ENCODE measurements around the gene ENPP1.

ENPP1 gene

DNA sequence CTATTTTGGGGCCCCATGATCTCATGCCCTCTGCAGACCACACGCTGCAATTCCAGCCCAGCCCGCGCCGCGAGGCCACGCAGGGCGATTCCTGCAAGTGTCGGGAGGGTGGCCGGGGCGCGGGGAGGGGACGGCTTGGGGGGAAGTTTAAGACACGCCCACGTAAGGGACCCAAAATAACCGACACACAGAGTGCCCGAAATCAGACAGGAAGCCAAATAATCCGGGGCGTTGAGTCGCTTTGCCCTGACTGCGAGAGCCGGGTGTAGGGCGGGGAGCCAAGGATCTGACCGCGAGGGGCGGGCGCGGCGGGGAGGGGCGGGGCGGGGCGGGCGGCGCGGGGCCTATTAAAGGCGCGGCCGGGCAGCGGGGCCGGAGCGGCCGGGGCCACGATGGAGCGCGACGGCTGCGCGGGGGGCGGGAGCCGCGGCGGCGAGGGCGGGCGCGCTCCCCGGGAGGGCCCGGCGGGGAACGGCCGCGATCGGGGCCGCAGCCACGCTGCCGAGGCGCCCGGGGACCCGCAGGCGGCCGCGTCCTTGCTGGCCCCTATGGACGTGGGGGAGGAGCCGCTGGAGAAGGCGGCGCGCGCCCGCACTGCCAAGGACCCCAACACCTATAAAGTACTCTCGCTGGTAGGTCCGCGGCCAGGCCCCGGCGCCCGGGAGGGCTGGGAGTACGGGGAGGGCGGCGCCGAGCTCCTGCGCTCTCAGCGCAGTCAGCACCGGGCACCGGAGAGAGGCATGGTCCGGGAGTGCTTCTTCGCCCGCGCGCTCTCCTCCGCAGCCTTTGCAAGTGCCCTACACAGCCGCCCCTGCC lies at the start of gene ENPP1:
Gene ENPP1 (plus strand): TSS at position 377 of the 816 bp plus-strand sequence. CDS start 16 bp downstream, at position 393.
- peak; percentile 89 for DNase-seq

DNA sequence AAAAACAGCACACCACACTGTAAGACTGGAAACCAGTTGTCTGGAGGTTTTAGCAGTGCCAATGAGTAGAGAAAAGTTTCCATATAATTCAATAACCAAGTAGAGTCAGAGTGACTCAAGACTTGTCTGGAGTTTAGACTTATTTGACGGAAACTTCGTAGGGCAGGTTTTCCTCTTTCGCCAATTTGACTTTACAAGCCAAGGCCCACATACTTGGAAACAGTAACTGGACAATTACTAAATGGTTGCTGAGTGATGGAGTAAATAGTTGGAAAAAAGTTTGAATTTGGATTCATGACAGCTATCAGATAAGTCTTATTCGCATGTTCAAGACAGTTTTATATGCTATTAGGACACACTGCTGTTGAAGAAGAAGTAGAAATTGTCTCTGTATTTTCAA lies 48.9 kb upstream of the ENPP1 start:
- peak; percentile 42 for DNase-seq

DNA sequence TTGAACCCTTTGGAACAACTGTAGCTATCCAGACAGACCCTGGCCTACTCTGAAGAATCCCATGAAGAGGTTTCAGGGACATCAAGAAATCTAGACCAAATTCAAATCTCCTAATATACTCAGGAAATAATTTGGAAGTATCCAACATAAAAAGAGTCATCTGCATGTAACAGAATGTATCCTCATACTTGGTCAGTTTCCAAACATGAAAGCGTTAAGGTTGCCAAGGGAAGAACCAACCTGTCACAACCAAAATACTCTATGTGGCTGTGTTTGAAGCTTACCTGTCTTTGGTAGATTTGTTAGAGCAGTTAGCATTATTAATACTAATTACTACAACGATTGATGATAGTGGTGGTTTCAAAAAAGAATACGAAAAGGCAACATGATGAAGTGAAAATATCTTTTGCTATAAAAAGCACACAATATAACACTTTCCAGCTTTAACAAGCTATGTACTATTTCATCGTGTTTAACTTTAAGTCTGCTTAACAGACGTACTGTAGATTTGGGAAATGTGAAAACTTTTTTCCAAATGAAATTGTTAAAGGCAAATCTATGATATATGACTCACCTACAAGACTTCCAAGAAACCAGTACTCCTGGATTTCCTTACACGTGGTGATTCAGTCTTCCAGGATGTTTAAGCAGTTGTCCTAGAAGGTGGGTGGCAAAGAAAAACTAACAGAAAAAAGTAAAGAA lies 46.6 kb upstream of the ENPP1 start:
- DNase-seq: no peak

DNA sequence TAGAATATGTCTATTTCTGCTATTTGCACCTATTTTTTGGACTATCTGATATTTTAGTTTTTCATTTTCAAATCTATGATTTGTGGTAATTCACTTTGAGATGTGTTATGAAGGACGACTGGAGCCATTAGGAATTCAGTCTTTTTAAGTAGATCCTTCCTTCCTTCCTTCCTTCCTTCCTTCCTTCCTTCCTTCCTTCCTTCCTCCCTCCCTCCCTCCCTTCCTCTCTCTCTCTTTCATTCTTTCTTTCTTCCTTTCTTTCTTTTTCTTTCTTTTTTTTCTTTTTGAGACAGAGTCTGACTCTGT lies 46.1 kb upstream of the ENPP1 start:
- DNase-seq: no peak

DNA sequence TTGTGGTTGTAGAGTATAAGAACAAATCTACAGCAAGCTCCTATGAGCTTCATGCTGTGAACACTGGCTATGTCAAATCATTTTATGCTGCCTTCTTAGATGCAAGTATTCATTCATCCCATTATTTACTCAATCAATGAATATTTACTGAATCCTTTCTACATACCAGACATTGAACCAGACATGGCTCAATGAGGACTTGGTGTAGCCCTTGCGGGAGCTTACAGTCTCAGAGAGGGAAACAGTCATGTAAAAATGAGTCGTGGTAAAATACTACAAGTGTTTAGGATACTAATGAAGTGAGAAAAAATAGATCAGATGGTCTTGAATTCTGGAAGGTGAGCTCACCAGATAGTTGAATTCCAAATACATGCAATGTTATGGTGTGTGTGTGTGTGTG lies 44.8 kb upstream of the ENPP1 start:
- DNase-seq: no peak

DNA sequence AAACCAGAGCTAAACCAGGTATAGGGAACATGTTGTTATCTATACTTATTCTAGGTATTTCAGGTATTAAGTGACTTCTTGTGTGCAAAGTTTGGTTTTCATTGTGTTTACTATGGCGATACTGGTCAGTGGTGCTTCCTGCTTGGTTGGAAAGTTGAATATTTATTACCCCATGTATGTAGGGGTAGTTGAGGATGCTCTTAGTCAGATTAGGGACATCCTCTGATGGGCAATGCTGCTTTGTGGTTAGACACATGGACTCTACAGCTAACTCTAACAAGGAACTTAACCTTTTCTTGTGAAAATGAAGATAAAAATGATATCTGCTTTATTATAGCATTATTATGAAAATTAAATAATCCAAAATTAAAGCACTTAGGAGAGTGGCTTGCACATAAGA lies 44.1 kb upstream of the ENPP1 start:
- no peak for DNase-seq

DNA sequence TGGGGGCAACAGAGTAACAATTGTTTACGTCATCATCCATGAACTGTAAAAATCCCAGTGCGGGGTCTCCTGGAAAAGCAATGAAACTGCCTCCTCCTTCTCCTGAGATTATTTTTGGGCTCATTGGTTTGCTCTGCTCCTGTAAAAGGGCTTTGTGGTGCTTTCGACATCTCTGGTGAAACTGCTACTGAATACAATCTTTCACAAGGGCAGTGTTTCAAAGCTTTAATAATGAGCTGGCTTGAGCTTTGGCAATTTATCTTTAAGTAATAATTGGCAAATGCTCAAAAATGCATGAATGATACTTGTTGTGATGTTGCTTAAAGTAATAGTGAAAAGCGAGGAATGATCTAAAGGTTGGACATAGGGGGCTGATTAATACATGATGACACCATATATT lies 43.5 kb upstream of the ENPP1 start:
- DNase-seq: no peak

DNA sequence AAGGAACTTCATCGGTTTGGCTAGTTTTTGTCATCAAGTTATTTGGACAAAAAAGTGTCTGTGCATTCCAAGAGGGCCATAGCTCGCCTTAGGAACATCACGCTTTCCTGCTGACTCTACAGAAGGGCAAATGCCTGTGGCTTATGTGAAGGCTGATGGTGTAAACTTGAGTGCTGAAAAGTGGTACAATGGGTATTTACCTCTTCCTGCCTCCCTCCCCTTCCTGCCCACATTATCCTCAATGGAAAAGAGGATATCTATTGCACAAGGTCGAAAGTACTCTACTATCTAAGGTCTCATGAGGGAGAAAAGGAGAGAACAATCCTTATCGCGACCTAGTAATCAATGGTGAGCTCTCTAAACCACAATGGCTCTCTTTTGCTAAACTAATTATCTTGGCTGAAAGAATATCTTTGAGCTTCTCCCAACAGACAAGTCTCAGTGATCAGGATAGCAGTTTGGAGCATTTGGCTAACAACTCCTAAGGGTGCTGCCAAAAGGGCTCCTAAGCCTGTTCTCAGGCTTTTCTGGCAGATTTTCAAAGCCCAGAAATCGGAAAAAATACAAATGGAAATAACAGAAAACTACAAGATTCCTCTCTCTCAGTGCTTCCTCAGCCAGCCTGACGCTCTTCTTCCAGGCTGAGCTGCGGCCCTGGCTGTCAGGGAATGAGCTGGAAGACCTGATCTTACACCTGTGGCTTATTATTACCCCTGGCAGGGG lies 42.6 kb upstream of the ENPP1 start:
- peak; percentile 75 for DNase-seq

DNA sequence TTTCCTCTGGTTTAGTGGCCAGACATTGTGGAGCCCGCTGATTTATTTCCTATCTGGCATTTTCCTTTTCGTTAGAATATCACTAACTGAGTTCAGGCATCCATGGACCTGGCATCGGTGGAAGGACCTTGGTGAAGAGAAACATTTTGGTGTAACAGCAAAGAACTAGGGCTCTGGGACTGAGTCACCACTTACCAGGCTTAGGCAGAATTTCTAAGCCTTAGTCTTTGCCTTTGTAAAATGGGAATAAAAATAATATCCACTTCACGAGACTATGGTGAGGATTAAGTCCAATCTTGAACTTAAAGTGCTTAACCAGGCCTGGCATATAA lies 42.0 kb upstream of the ENPP1 start:
- DNase-seq: no peak

DNA sequence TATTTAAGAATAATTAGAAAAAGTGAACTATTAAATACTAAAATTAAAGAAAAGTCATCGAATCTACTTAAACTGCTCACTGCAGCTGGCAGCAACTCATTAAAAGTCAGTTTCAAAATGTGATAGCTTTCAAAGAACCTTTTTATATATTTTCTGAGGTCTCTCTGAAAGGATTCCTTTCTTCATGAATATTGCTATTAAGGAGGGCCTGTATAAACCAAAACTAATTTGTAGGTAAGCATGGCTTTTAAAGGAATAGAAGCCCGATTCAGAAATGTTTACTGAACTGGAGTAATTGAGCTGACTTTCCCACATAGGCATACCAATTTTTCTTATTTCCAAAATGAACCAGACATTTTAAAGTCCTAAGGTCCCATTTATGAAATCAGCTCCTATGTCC lies 41.2 kb upstream of the ENPP1 start:
- no peak for DNase-seq

DNA sequence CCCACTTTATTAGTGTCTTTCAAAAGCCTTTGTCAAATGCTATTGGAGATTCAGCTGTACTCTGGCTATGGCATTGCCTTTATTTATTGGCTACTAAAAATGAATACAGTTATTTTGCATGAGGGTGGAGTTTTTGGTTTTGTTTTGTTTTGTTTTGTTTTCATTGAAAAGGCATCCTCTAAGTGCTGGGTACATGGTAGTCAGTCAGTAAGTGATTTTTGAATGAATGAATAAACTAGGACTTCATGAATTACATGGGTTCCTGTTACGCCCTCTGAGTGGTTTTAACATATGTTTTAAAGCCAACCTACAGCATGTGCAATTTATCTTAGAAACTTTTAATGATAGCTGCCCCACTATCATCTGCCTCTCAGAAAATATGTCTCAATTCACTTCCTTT lies 38.9 kb upstream of the ENPP1 start:
- DNase-seq: no peak

DNA sequence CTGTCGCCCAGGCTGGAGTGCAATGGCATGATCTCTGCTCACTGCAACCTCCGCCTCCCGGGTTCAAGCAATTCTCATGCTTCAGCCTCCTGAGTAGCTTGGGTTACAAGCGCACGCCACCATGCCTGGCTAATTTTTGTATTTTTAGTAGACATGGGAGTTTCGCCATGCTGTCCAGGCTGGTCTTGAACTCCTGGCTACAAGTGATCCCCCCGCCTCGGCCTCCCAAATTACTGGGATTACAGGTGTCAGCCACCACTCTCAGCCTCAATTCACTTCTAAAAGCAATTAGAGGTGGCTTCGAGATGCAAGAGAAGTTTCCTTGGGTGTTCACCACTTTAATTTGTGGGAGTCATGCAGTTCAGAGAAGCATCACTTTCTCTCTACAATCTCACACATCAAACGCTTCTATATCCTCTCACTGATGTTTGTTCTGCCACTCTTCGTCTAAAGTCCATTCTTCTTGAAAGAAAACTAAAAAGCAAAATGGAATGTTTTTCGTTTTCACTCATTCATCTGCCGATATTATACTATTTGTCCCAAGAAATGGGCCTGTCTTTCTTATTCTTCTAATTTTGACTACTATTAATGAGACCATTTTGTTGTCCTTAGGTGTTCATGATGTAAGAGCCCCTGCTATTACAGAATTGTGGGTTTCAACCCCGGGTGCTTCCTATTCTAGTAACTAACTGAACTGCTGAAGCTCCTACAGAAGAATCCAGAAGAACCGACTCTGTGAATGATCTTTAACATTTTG lies 38.3 kb upstream of the ENPP1 start:
- DNase-seq: no peak

DNA sequence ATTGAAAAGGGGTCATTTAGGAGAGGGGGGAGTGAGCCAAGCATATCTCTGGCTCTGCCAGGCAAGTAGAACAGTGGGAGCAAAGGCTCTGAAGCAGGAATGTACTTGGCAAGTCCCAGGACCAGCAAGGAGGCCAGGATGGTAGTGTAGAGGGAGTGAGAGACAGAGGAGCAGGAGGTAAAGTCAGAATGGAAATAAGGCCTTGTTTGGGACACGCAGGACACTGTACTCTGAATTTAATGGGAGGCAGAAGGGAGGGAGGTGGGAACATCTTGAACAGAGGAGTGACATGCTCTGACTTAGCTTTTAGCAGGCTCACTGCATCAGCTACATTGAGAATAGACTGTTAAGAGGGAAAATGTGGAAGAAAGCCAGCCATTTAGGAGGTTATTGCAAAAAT lies 37.0 kb upstream of the ENPP1 start:
- DNase-seq: no peak

DNA sequence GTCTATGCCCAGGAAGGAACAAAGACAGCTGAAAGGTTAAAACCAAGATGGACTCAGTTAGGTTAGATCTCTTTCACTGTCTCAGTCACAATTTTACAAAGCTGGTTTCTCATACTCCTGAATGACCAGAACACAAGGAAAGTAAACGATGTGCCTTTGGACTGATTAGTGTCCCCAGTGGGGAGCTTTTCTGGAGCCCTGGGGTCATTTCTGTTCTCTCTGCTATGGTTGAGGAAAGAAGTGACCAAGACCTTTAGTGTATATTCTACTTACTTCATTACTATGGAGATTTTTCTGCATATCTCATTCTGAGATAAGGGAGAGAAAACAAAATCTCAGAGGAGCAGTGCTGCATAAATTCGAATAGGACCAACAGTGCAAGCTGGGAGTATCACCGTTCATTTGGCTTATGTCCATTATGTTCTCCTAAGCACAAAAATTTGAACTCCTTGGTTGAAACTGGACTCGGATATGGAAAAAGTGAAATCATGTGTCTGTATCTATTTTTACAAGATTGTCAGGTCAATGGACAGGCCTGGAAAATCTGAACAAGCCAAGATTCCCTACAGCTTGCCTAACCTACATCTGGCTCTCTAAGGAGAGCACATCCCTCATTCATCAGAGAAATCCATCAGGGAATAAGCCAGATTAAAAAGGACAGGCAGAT lies 34.4 kb upstream of the ENPP1 start:
- DNase-seq: peak; percentile 31

DNA sequence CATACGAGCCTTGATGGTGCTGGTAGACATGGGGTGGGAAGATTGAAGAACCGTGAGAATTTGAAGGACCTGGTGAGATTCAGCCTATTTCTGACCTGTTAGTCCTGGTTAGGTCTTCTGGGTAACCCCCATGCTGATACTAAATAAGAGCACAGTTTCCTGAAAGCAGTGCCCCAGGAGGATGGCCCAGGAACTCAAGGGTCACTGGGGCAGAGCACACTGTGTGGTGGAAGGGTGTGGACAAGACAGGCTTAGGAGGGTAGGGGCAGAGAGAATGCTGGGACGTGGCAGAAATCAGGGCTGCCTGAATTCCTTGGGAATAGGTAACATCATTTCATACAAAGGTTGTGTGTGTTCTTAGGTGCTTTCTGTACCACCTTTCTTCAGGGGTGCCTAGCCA lies 31.9 kb upstream of the ENPP1 start:
- no peak for DNase-seq

DNA sequence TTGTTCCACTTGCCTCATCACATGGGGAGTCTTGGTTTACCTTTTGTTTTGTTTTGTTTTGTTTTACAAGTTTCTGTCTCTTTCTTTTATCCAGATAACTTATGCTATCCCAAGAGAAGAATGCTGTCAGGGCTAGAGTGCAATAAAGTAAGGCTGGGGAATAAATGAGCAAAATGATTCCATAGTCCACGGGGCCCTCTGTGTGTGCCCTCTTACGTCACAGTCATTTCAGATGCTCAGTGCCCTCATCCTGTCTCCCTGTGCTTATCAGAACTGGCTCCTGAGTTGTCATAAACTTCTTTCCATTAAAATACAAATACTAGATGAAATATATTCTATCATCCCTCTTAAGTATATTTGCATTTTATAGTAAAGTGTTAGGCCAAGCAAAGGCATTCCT lies 30.8 kb upstream of the ENPP1 start:
- no peak for DNase-seq

DNA sequence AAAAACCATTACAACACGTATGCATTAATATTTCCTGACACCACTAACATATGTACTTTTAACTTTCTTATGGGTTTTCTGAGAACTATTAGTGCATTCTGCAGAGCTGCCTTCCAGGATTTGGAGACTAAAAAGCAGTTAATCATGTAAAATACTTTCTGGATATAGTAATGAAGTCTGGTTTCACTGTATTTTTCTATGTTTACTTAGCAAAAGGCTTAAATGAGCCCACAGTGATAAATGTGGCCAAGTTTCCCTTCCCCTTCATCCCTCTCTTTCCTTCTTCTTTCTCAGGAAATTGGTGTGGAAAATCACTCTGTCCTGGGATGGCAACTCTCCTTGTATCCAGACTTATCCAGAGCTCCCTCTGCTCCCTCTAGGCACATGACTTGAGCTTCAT lies 29.7 kb upstream of the ENPP1 start:
- DNase-seq: peak; percentile 46

DNA sequence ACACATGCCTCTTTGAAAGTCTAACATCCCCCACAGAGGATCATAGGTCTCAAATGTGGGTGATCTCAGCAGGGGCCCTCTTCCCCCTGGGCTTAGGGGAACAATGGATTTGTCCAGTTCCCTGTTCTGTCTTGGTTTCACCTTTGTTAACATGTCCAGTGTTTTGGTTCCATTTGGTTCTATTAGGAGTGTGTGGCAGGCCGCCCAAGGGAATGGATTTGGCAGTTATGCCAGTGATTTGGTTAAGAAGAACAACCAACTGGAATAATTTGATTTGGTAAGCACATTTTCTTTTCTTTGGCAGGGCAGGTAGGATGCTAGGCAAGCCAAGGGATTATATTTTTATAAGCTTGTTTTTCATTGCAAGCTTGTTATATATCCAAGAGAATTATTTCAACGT lies 28.5 kb upstream of the ENPP1 start:
- DNase-seq: no peak

DNA sequence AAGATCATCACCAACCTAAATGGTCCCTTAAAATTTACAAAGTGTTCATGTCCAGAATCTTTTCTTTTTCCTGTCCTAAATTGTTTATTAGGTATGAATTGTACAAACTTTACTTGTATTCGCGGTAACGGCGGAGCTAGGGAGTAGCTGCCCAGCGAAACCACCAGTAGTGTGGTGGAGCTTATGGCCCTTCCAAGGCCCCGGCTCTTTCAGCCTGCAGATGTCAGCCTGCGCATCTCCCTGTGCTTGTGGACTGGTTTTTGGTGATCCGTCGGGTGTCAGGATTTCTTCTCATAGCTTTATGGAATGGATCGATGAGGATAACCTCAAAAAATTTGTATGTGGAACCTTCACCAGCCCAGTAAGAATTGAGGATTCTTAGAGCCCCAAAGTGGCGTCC lies 27.2 kb upstream of the ENPP1 start:
- no peak for DNase-seq

DNA sequence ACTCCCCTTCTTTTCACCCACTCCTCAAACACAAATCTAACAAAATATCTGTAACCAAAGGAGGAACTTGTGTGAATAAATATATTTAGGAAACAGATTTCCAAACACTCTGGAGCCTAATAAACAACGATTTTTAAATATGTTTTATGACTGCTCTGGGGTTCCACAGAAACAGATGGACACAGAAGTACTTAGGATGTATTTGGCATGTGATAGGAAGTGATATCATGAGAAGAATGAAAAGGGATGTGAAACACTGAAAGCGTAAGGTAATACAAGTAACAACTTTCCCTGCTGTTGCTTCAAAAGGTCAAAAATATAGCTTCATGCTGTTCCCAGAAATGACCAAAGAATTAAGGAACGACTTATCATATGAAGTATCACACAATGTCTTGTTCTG lies 26.1 kb upstream of the ENPP1 start:
- no peak for DNase-seq

DNA sequence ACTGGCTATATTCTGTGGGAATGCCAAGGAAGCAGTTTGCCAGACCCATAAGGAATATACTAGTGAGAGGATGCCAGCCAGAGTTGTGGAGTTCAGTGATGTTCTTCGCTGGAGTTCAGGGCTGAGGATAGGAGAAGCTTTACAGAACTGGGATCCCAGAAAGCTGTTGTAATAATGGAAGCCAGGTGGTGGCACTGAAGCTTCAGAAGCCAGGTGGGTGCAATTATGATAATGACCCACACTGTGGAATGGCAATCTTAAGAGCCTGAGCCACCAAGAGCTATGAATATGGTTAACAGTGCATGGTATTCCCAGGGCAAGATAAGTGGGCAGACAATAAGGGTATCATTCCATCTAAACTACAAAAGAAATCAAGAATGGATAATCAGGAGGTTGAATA lies 25.1 kb upstream of the ENPP1 start:
- DNase-seq: no peak

DNA sequence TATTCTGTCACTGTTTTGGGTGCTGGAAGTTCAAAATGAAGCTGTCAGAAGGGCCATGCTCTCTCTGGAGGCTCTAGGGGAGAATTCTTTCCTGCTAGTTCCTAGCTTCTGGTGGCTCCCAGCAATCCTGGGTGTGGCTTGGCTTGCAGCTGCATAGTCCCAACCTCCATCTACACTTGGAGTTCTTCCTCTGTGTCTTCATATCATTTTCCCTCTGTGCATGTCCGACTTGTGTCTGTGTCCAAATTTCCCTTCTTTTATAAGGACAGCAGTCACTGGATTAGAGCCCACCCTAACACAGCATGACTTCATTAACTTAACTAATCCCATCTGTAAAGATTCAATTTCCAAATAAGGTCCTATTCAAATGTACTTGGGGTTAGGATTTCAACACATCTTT lies 23.3 kb upstream of the ENPP1 start:
- no peak for DNase-seq

DNA sequence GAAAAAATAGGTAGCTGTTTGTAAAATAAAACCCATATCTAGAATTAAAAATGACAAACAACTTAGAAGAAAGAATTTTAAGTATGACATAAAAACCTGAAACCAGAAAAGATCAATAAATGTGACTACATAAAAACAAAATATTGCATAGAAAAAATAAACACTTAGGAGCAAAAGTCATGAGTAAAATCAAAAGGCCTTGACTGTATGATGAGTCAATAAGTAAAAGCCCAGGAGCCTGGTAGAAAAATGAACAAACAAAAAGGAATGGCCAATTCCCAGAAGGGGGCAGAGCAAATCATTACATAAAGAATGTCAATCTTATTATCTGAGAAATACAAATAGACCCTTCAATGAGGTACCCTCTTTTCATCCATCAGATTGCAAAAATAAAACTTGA lies 20.7 kb upstream of the ENPP1 start:
- no peak for DNase-seq

Data from right hindlimb (tissue), 1 donor.